Measurements from ENCODE around the gene ZC3H14. TPM values are rescaled to one million over a fixed set of nuclear protein-coding genes. Genes with fewer than 3 reads are reported as not detected.

ZC3H14 gene
- total and polyA plus RNA-seq, 10 of the 15 experiments (the other 5 are each of a cell fraction or from before 2014, with no cell fraction given), result 17.9 to 97.1 (median 47.6) TPM

GRCh38 chr14:88667555-88668273 is 104.9 kb downstream of the ZC3H14 start:
- POLR2A ChIA-PET, result interaction anchor here (3.9 kb wide), 1 partner anchor 14 kb away, joined by 20 read pairs; no protein-coding TSS in a partner anchor
- peak; percentile 25 for DNase-seq (ENCODE audit: low read depth, low spot score)
- Histone ChIP-seq H4K20me1 (ENCODE audit: control insufficient read depth, insufficient read depth) (no peaks in the 10 kb centered on the region), H3K79me2 (ENCODE audit: control insufficient read depth, insufficient read depth, low read length) (no peaks in the 10 kb centered on the region), H3K4me3 (peak overlapping the region; percentile 16; the same call in 1 of the 2 replicates), H3K27me3 (replicated peaks in 1 of 2; ENCODE audit: control insufficient read depth in 2 of 2, insufficient read depth in 2 of 2, low read length in 1 of 2) (no peaks in the 10 kb centered on the region), H3K9me3 (replicated peaks; ENCODE audit: control insufficient read depth, insufficient read depth, low read length) (no peaks in the 10 kb centered on the region; the same call in 1 of the 3 replicates), H2AFZ (ENCODE audit: control insufficient read depth, low read depth, low read length) (peak overlapping the region; percentile 65), H3K27ac (ENCODE audit: control insufficient read depth, insufficient read depth) (peak overlapping the region; percentile 55), H3K4me2 (ENCODE audit: control insufficient read depth, insufficient read depth) (peak overlapping the region; percentile 84), H3K4me1 (ENCODE audit: control insufficient read depth, insufficient read depth, low read length) (peaks cover 23% of the 10 kb centered on the region), H3K9ac (ENCODE audit: control insufficient read depth, insufficient read depth, low read length) (peak overlapping the region; percentile 39), H3K36me3 (ENCODE audit: control insufficient read depth in 2 of 2, insufficient read depth in 2 of 2, low read length in 1 of 2) (no peaks in the 10 kb centered on the region)
- SMC1A ChIA-PET (ENCODE audit: uncharacterized antibody, unreplicated experiment), result interaction anchor here (0.7 to 5.4 kb wide), 32 partner anchors 10 to 297 kb away, joined by 3 to 85 read pairs (median 4); partner anchors contain the start of gene TTC8
- FAIRE-seq, result peak; percentile 92
- RAD21 ChIA-PET (ENCODE audit: unreplicated experiment), result interaction anchor here (0.6 to 5.4 kb wide), 26 partner anchors 10 to 360 kb away, joined by 3 to 63 read pairs (median 4); partner anchors contain the start of gene TTC8
- ATAC-seq, result peak; percentile 89
- in situ Hi-C loops (cut with MboI), result no loop called here
- no TSS peak for BruUV-seq (replicated peaks)
- 37% methylated on average over 4 of the region's 4 CpGs for WGBS (ENCODE audit: insufficient coverage, insufficient replicate concordance, low lambda C conversion rate, missing lambda C conversion rate)
- intact Hi-C loops (cut with micrococcal nuclease; ENCODE audit: unreplicated experiment), result loop anchor here (1.0 to 5.0 kb wide), 5 partner anchors 125 to 1250 kb away; partner anchors contain the start of gene EML5
- CTCF ChIA-PET, result interaction anchor here (0.6 to 4.8 kb wide), 57 partner anchors 10 to 1247 kb away, joined by 3 to 88 read pairs (median 5); partner anchors contain the start of genes TTC8 and ZC3H14
- TF ChIP-seq RB1 (IDR thresholded peaks at IDR 0.05; ENCODE audit: borderline replicate concordance) (no peak), RCOR1 (conservative IDR thresholded peaks at IDR 0.05; ENCODE audit: low read depth, low read length) (no peak), NR2C2 (IDR thresholded peaks at IDR 0.05; ENCODE audit: borderline replicate concordance, control insufficient read depth, insufficient read length, low read depth) (no peak), IRF5 (IDR thresholded peaks at IDR 0.05; ENCODE audit: borderline replicate concordance) (no peak), EED (IDR thresholded peaks at IDR 0.05; ENCODE audit: low read depth) (no peak), RAD21 (IDR thresholded peaks at IDR 0.05; ENCODE audit: insufficient read depth, low read depth, low read length) (peak; percentile 94), POLR2AphosphoS2 (IDR thresholded peaks at IDR 0.05; ENCODE audit: low read depth, low read length) (no peak), SPI1 (IDR thresholded peaks at IDR 0.05; ENCODE audit: borderline replicate concordance, insufficient read depth, low read depth, low read length) (peak; percentile 41; the same call in 1 of the 2 replicates), TAF1 (IDR thresholded peaks at IDR 0.05; ENCODE audit: borderline replicate concordance, low read depth, low read length) (0 out of 2 replicates have a peak, but pooled peaks have one; percentile 10), CUX1 (IDR thresholded peaks at IDR 0.05; ENCODE audit: insufficient replicate concordance, low read depth, low read length) (no peak), ELK1 (IDR thresholded peaks at IDR 0.05; ENCODE audit: low read depth, low read length) (no peak), KDM1A (IDR thresholded peaks at IDR 0.05; ENCODE audit: borderline replicate concordance) (no peak), SMARCA5 (IDR thresholded peaks at IDR 0.05) (0 out of 2 replicates have a peak, but pooled peaks have one; percentile 60)

Measured in GM12878 (cell line).